CD4-positive, alpha-beta T cell treated with Interleukin-4 for 4 hours (primary cell): ENCODE data around the gene GRAMD4.
"Not testable (repeated sequence)": the region's sequence is repeated elsewhere in the genome, so short reads cannot be mapped to it uniquely, and the experiment has no call there.

Source experiments
- DNase-seq: peaks from one replicate; pipeline ENCODE4 v3.0.0-alpha.2; 2020

GRAMD4 gene

DNA sequence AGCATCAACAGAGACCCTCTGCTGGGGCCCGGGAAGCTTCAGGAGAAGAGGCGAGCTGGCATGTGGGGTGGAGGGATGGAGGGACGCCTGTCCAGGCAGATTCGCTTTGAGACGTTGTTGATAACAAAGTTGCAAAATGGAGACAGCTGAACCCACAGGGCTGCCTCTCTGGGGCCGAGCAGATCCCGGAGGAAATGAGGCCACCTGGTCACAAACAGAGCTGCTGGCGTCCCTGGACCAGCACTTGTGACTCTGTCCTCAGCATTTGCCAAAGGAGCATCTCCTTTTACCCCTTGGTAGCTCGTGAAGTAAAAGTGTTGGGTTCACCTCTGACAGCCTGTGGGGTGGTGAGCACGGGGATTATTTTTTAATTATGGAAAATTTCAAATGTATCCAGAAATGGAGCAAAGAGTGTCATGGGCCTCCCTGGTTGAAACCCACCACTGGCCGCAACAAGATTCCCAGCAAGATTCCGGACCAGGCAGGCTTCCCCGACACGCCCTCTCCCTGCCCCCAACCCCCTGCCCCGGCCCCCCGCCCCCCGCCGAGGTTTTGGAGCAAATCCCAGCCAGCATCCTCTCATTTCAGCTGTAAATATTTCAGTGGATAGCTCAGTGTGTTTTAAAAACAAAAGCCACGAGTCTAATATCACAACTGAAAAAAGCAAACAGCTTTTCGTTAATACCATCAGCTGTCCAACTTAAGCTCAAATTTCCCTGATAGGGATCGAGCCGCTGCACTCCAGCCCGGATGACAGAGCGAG is 20.3 kb downstream of the GRAMD4 start:
- DNase-seq: no peak

- no peak for DNase-seq
Measured at GRCh38 chr22:46641811-46642266, 21.7 kb downstream of the GRAMD4 start.

DNA sequence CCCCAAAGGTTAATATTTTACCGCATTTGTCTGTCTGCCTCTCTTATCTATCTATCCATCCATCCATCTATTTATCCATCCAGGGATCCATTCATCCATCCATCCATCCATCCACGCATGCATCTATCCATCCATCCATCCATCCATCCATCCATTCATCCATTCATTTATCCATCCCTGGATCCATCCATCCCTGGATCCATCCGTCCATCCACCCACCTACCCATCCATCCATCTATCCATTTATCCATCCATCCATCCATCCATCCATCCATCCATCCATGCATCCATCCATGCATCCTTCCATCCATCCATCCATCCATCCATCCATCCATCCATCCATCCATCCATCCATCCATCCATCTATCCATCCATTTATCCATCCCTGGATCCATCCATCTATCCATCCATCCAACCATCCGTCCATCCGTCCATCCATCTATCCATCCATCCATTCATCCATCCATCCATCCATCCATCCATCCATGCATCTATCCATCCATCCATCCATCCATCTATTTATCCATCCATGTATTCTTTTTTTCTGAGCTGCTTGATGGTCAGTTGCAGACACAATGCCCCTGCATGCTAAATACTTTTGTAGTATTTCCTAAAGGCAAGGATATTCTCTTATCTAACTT is 22.8 kb downstream of the GRAMD4 start:
- DNase-seq: not testable (repeated sequence)

- no peak for DNase-seq
Measured at GRCh38 chr22:46646531-46647215, 26.5 kb downstream of the GRAMD4 start.

- not testable (repeated sequence) for DNase-seq
Measured at GRCh38 chr22:46648225-46648820, 28.1 kb downstream of the GRAMD4 start.

DNA sequence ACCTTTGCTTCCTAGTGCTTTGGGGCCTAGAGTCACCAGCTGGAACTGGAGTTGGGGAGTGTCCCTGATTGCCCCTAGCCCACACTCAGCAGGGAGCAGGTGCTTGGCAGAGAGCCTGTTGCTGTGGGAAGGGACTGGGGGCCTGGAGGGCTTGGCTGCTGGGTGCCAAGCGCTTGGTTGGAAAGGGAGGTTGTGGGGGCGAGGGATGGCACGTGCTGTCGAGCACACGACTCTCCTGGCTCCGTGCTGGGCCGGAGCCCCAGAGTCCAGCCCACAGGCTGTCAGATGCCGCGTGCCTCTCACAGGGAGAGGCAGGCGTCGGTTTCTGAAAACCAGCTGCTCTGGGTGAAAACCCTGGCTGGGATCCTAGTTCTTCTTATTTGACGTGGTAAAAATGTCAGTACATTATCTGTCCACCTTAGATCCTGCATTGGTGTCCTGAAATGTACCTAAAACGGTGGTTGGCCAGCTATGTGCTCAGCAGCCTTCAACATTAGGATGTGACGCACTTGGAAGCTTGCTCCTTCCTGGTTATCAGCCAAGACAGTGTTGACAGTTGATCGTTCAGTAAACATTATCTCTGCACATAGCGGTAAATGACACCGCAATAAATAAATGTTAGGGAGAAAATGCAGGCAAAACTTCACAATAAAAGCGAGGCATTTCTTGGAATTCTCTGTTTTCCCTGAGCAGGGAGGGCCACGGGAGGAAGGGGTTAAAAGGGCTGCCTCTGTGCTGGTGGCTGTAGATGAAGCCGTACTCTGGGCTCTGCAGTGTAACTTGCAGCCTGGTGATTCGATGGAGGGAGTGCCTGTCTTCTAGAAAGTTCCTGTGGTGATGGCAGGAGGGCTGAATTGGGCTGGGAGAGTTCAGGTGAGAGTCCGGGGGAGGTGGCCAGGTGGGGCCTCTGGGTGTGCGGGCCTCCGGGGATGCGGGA is 29.2 kb downstream of the GRAMD4 start:
- no peak for DNase-seq

- DNase-seq: no peak
Measured at GRCh38 chr22:46650078-46650810, 30.1 kb downstream of the GRAMD4 start.

- DNase-seq: no peak
Measured at GRCh38 chr22:46651316-46651715, 31.1 kb downstream of the GRAMD4 start.

GRCh38 chr22:46652081-46652846 is 32.1 kb downstream of the GRAMD4 start:
- DNase-seq: no peak

GRCh38 chr22:46652847-46653331 is 32.7 kb downstream of the GRAMD4 start:
- no peak for DNase-seq

DNA sequence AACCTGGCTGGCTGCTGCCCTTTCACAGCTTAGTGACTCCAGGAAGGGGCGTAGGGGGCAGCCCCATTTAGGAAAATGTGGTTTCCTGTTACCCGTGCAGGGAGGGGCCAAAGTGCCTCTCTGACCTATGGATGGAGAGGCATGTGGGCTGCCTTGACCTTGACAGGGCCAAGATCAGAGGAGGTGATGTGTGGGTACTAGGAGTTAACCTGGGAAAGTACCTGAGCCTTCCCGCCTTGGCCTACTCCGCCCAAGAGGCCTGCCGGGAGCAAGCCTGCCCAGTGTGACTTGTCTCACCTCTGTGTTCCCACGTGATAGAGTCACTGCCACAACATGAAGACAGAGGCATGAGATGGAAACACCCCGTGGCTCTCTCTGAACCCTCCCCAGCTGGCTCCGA is 33.4 kb downstream of the GRAMD4 start:
- DNase-seq: no peak

- DNase-seq: no peak
Measured at GRCh38 chr22:46654426-46654825, 34.2 kb downstream of the GRAMD4 start.

- no peak for DNase-seq
Measured at GRCh38 chr22:46654927-46655595, 34.9 kb downstream of the GRAMD4 start.

- DNase-seq: no peak
Measured at GRCh38 chr22:46655861-46656608, 35.8 kb downstream of the GRAMD4 start.

- no peak for DNase-seq
Measured at GRCh38 chr22:46656856-46657654, 36.9 kb downstream of the GRAMD4 start.

DNA sequence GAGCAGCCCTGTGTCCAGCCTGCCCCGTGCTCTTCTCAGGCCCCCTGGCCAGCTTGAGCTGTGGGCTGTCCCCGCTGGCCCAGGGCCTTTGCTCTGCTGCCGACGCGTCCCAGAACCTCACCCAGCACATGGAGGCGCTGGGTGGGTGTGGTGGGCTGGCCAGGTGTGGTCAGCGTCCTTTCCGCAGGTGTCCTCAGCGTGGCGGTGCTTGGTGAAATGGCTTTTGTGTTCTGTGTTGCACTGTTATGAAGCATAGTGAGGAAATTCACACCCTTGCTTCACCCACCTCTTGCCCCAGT is 37.4 kb downstream of the GRAMD4 start:
- no peak for DNase-seq

- DNase-seq: no peak
Measured at GRCh38 chr22:46657996-46658947, 38.1 kb downstream of the GRAMD4 start.
